Measurements from ENCODE around the gene LY86. TPM values are rescaled to one million over a fixed set of nuclear protein-coding genes. Genes with fewer than 3 reads are reported as not detected.

Gene LY86
- total RNA-seq, 1 donor from 2014 or later = not detected

DNA sequence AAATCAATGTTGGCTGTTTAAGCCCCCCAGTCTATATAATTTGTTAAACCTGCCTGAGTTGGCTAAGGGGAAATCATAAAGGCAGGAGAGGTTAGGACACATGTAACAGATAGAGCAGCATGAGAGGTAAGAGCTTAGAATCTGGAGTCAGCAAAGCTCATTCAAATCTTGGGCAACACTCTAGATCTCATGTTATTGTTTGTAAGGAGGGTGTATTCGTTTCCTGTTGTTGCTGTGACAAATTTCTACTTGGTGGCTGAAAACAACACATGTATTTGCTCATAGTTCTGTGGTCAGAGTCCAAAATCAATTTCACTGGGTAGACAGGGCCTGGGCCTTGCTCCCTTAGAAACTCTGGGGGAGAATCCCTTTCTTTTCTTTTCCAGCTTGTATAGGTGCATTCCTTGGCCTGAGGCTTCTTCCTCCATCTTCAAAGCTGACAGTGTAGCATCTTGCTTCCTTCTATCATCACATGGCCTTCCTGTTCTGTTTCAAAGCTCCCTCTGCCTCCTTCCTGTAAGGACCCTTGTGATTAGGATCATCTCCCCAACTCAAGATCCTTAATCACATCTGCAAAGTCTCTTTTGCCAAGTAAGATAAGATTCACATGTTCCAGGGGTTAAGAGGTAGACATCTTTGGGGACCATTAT is 4.4 kb downstream of the LY86 start:
- H3K27me3 Mint-ChIP-seq = peaks cover 12% of the 10 kb centered on the region
- TF ChIP-seq CTCF (IDR thresholded peaks at IDR 0.05; ENCODE audit: unreplicated experiment) = no peak
- H3K36me3 Mint-ChIP-seq (ENCODE audit: insufficient read depth) = no peaks in the 10 kb centered on the region
- peaks cover 10% of the 10 kb centered on the region for H3K4me1 Mint-ChIP-seq (ENCODE audit: low read depth)
- no peak overlapping the region for H3K4me3 Mint-ChIP-seq (ENCODE audit: low read depth)
- no peaks in the 10 kb centered on the region for H3K9me3 Mint-ChIP-seq (ENCODE audit: low read depth)
- H3K27ac Mint-ChIP-seq = no peak overlapping the region
- no peak for DNase-seq (ENCODE audit: low spot score, unreplicated experiment)

DNA sequence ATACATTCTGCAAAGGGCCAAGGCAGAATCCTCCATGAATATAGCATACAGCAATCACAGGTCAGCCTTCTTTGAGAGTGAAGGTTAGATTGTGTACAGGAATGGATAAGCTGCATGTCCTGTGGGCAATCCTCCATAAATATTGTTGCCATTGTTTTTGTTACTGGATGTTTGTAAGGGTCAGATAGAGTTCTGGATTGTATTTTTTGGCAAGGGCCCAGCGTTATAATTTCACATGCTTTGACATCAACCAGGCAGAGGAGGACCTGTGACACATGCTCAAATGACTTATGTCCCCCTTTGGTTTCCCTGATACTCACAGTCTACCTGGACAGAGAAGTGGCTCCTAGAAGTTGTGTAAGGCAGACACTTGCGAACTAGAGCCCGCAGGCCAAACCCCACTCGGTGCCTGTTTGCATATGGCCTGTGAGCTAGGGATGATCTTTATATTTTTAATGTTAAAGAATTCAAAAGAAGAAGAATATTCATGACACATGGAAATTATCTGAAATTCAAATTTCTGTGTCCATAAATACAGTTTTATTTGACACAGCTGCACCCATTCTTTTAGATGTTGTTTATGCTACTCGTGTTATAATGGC is 5.4 kb downstream of the LY86 start:
- no peak overlapping the region for H3K27ac Mint-ChIP-seq
- H3K4me3 Mint-ChIP-seq (ENCODE audit: low read depth) = no peak overlapping the region
- H3K36me3 Mint-ChIP-seq (ENCODE audit: insufficient read depth) = no peaks in the 10 kb centered on the region
- peaks cover 10% of the 10 kb centered on the region for H3K4me1 Mint-ChIP-seq (ENCODE audit: low read depth)
- DNase-seq (ENCODE audit: low spot score, unreplicated experiment) = no peak
- no peaks in the 10 kb centered on the region for H3K9me3 Mint-ChIP-seq (ENCODE audit: low read depth)
- TF ChIP-seq CTCF (IDR thresholded peaks at IDR 0.05; ENCODE audit: unreplicated experiment) = no peak
- peaks cover 12% of the 10 kb centered on the region for H3K27me3 Mint-ChIP-seq

DNA sequence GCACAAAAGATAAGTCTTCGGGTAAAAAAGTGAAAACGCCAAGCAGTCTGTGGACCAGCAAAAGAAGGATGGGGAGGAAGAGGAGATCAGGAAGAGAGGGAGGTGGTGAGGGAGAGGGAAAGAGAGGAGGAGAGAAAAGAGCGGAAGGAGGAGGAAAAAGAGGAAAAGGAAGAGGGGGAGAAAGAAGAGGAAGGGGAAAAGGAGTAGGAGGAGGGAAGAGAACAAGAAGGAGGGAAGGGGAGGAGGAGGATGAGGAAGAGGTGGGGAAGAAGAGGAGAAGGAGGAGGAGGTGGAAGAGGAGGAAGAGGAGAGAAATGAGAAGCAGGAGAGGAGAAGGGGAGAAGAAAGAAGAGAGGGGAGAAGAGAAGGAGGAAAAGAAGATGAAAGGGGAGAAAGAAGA is 6.5 kb downstream of the LY86 start:
- DNase-seq (ENCODE audit: low spot score, unreplicated experiment) = no peak
- no peaks in the 10 kb centered on the region for H3K36me3 Mint-ChIP-seq (ENCODE audit: insufficient read depth)
- peaks cover 10% of the 10 kb centered on the region for H3K4me1 Mint-ChIP-seq (ENCODE audit: low read depth)
- H3K27me3 Mint-ChIP-seq = peaks cover 12% of the 10 kb centered on the region
- TF ChIP-seq CTCF (IDR thresholded peaks at IDR 0.05; ENCODE audit: unreplicated experiment) = no peak
- H3K4me3 Mint-ChIP-seq (ENCODE audit: low read depth) = no peak overlapping the region
- no peak overlapping the region for H3K27ac Mint-ChIP-seq
- H3K9me3 Mint-ChIP-seq (ENCODE audit: low read depth) = no peaks in the 10 kb centered on the region

DNA sequence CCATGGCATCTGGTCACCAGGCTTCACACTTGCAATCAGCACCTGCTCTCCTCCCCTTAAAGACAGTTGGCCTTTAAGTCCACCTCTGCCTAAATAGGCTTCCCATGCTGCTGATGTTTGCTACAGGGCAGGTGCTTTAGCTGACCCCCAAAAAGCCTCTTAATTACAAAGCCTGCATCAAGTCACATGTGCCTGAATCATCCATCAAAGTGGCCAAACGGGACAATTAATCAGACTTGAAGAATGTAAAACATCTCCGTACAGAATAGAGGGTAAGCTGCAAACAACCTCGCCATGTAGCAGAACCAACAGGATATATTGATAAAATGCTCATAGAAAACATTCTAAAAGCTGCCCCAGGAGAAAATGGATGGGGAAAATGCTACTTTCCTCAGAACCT is 7.4 kb downstream of the LY86 start:
- H3K4me3 Mint-ChIP-seq (ENCODE audit: low read depth) = no peak overlapping the region
- no peak overlapping the region for H3K27ac Mint-ChIP-seq
- H3K36me3 Mint-ChIP-seq (ENCODE audit: insufficient read depth) = no peaks in the 10 kb centered on the region

More for the DNA sequence above, 7.4 kb downstream of the LY86 start:
- no peak for DNase-seq (ENCODE audit: low spot score, unreplicated experiment)
- H3K9me3 Mint-ChIP-seq (ENCODE audit: low read depth) = no peaks in the 10 kb centered on the region
- H3K4me1 Mint-ChIP-seq (ENCODE audit: low read depth) = peaks cover 14% of the 10 kb centered on the region
- peaks cover 11% of the 10 kb centered on the region for H3K27me3 Mint-ChIP-seq
- TF ChIP-seq CTCF (IDR thresholded peaks at IDR 0.05; ENCODE audit: unreplicated experiment) = no peak

Measured in progenitor cell of endocrine pancreas (in vitro differentiated cells).